Activated CD4-positive, CD25-positive, alpha-beta regulatory T cell treated with anti-CD3 and anti-CD28 coated beads, Interleukin-2, amount 50 U/mL, for 72 hours (primary cell): Measurements from ENCODE around the gene TNFRSF11A.
A peak's percentile ranks its signal among the peaks of the same experiment; 100 is the strongest.

Experiments
- DNase-seq: peaks from one replicate; pipeline ENCODE4 v3.0.0; 2021

Gene TNFRSF11A

DNA sequence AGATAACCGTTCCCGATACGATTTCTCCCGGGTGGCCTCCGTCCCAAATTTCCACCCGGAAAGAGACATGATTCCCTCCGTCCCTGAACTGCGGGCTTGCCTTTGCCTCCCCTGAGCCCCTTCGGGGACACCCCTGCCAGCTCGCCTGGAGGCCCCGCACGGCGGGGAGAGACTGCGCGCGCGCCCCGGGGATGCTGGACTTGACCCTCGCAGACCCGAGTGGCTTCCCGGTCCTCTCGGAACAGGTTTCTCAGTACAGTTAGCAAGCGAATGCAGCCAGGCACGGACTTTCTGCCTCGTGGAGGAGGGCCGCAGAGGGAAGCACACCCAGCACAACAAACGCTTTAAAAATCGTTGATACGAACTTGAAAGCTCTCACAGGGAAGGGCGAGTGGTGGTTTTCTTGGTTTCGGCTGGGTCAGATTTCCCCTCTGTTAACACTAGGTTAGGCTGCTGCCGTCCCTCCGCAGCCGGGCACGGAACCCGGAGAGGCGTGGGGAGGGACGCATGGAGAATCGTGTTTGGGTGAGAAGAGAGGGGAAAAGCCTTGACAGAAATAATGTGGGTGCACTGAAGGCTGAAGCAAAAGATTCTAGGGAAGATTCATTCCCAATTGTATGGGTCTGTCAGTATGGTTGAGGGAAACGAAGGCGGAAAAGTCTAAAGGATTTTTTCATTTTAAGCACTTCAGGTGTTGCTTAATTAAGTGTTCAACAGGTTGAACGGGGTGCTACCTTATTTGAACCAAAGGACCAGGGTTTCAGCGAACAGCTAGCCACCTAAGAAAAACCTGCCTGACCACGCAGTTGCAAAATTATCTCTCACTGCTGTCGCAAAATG, 916 bp downstream of the TNFRSF11A start:
- DNase-seq = peak; percentile 45

DNA sequence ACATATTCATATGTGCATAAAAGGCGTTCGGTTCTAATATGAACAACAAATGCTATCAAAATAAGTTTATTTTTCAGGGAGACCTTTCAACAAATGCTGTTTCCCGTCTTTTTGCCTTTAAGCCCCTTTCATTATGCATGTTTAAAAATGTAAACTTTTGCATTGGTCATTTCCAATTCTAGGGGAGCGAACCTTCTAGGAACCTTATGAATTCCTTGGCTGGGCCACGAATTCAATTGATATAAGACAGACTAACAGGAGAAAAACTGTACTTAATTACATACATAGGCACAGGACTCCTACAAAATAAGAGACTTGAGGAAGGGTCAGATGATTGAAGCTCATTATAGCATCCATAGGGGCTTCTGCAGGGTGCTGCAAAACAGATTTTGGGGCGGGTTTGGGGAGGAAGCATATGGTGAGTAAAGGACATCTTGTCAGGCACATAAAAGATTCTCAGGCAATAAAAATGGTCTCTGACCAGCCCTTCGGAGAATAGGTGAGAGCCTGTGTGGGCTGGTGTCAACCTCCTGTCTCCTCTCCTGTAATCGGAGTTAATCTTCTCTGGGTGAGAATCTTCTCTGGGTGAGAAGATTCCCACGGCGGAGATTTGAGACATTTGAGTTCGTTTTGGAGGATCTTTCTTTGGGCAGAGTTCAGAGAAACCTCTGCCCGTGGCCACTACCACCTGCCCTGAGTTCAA, 1.7 kb downstream of the TNFRSF11A start:
- no peak for DNase-seq

DNA sequence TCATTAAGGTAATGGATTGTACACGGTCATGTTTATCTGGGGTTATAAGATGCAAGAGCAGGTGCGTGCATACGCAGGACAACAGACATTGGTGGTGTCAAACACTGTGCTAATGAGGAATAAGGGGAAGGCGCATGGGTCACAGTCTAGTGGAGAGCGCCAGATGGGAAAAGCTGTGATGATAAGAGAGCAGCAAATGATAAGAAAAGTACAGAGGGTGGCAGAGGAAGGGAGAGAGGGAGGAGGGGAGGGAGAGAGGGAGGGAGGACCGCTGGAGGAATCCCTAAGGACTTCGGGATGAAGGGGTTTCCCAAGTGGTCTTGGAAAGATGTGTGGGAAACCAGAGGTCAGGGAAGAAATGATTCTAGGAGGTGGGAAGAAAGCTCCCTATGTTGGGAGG, 2.9 kb downstream of the TNFRSF11A start:
- no peak for DNase-seq

DNA sequence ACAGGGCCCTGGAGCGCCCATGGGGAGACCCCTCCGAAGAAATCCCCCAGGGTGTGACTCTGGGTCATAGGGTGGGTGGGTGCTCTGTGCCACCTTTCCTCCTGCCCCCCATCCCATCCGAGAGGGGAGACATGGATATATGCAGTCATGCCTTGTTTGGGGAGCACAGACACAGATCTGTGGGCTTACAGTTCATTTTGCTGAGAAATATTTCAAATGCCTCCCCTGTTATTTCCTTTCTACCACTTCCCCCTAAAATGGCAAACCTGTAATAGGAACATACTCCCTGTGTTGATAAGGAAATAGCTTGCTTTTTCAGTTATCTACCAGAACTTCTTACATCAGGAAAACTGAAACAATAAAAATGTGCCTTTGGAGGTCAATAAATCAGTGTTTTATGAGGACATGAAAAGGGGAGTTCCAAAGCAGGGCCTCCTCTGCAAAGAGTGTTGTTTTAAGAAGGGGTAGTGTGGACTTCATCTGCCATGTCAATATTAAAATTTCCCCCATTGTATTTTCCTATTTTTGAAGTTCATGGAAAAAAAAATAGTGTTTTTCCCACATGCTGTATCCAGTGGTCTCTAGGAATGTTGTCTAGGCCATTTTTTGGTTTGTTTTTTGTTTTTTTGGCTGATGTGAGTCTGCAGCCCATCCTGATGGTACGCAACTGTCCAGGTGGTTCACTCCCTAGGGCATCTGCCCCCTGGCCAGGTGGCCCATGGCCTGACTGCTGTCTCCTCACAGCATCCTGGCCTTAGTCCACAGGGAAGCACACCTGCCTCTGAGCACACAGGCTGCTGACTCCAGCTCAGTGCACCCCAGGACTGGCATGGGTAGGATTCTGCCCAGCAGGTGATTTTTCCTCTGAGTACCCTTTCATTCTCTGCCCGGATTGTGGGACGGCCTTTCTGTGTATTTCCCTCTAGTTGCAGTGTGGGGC, 3.7 kb downstream of the TNFRSF11A start:
- no peak for DNase-seq

DNA sequence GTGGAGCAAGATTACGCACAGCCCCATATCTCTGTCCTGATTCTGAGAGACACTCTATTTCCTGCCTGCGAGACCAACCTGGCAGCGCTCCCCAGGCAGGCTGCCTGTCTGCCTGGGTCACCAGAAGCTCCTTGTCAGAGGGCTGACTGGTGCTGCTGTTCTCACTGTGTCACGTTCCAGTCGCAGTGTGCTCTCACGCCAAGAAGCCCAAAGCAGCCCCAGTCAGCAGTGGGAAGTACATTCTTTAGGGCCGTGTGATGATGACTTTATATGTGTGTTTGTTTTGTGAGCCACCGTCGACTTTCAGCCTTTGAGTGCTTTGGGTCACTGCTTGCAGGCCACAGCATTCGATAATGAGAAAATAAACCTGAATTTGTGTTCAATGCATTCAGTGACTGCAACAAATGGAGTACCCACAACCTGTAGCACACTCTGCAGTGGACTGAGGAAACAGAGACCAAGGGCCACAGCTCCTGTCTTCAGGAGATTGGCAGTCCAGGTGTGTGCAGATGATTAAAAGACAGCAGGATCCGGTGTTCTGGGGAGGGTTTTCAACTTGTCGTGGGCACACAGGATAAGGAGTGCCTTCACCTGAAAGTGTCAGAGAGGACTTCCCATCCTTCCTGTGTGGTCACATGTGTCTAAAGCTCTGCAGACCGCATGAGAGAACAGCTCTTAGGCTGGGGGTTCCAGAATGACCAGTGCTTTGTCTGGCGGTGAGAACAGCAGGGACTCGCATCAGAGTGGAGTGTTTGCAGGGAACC, 4.8 kb downstream of the TNFRSF11A start:
- no peak for DNase-seq

DNA sequence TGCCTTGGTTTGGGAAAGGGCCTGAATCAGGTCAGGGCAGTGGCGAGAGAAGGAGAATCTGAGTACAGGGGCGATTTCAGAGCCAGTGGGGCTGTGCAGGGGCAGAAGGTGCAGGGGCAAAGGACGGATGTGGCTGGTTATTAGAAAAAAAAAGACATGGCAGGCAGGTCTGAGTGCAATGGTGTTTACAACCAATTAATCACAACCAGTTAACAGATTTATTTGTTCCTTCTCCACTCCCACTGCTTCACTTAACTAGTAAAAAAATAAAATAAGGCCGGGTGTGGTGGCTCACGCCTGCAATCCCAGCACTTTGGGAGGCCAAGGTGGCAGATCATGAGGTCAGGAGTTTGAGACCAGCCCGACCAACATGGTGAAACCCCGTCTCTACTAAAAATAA, 5.5 kb downstream of the TNFRSF11A start:
- DNase-seq = no peak

DNA sequence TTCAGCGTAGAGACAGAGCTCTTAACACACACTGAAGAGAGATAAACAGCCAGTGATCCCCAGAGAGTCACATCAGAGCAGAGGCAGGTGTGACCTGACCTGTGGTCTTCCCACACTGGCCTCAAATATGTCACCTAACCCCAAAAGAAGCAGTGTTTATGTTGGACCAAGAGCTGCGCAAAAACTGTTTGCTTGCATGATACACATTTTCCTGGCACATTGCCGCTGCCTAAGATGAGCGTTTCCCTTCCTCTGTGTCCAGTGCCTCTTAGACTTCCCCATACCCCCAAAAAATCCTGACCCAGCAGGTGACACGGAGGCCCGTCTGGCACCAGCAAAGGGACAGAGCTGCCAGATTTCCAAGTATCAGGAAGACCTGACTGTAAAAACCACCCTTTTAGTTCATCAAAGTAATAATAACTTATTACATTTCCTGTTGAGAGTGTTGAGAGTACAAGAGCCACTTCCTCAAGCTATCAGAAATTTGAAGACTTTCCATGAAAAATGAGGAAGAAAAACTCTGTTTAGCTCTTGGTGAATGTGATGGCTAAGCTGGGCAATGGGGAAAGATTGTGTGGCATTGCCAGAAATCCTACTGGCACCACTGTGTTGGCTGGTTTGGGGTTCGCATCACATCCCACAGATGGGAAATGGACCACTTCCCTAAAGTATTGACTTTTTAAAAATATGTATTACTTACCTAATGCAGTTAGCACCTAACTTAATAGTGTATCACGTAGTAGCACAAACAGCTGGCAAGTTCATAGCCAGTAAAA, 6.7 kb downstream of the TNFRSF11A start:
- DNase-seq = no peak

DNA sequence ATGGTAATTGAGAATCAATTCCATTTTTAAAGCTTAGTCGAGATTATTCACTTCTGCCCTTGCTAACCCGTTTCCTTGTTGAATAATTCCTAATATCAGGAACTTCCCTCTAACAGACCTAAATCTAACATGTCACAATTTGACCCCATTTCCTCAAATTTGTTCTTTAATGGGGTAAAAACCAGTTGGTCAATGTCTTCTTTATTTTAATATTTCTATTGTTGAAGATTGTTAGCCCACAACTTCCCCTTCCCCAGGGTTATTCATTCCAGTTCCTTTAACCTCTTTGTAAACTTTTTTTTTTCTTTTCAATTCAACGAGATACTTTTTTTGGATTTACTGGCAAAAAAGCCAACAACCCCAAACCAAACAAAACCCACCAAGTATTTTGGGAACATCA, 7.3 kb downstream of the TNFRSF11A start:
- no peak for DNase-seq

DNA sequence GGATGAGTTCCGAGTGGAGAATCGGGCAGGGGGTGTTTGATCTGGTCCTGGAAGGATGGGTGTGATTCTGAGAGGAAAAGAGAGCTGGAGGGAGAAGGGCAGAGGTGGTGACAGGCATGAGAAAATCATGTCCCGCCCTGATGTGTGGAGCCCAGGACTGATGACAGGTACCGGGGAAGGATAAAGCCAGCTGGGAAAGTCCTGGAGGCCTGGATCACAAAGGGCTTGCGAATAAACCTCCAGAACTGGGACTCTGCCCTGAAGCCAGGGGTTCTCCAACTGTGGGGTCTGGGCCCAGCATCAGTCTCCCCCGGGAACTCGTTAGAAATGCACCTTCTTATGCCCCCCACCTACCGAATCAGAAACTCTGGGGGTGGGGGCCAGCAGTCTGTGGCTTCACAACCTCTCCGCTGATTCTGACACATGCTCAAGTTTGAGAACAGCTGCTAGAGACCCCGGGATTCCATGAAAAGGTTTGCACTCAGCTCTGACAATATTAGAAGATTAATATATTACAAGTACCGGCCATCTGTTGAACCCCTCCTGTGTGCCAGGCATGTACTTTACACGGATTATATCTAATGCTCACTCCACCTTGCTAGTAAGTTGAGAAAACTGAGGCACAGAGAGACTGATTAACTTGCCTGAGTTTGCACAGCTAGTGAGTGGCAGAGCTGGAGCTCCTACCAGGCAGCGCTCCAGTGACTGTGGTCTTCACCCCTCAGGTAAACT, 8.0 kb downstream of the TNFRSF11A start:
- DNase-seq = no peak

DNA sequence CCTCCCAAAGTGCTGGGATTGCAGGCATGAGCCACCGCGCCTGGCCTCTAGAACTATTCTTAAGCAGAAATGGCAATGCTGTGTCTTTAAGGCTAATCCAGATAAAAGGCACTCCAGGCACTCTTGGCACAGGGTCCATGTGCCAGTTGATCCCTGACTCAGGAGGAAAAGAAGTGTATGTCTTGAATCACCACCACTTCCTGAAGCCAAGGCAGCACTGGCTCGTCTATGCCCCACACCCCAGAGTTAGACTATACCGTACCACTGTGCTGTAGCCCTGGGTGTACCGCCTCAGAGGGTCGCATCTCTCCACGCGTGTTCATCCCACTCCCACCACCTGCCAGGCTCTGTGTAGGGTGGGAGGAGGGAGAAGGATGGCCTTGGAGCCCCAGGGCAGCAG, 9.0 kb downstream of the TNFRSF11A start:
- no peak for DNase-seq

DNA sequence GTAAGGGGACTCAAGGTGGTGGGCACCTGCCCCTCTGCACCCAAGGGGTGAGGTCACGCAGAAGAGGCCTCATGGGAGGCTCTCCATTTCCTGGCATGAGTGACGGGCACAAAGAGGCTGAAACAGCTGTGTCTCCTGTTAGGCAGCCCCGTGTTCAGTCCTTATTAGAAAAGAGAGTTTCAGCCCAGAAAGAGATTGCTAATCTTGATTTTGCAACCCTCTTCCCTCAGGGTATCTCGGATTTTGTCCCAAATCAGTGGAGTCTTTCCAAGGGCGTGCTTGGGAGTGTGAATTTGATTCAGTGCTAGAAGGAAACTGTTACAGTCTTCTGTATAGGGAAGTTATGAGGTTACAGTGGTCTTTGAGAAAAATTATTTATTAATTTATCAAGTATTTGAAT, 10.4 kb downstream of the TNFRSF11A start:
- no peak for DNase-seq

DNA sequence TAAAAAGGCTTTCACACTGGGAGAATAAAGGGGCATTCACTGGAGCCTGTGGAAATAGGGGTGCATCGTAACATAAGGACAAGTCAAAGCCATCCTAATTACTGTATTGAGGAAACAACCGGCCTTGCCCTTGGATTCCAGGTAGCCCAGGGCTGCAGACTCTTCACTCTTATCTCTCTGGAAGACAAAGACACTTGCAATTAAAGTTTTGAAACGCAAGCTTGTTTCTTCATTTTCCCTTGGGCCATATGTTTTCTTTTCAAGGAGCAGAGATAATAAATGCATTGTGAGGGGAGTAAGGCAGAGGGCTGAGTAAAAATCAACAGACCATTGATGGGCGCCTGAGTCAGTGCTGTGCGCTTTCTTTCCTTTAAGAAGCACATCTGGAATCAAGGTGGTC, 11.5 kb downstream of the TNFRSF11A start:
- no peak for DNase-seq

DNA sequence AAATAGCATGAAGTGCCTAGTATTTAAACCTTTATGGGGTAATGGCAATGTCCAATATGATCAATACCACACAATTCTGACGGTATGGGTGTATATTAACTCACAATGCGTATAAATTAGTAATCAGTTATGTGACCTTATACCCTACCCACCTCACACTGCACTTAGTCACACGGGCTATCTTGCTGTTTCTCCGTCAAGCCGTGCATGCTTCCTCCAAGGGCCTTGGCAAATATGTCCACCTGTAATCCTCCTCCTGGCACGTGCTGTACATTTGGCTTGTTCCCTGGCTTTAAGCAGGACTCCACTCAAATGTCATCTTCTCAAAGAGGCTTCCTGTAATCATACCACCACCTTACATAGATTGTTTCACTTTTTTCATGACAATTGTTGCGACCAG, 12.2 kb downstream of the TNFRSF11A start:
- no peak for DNase-seq

DNA sequence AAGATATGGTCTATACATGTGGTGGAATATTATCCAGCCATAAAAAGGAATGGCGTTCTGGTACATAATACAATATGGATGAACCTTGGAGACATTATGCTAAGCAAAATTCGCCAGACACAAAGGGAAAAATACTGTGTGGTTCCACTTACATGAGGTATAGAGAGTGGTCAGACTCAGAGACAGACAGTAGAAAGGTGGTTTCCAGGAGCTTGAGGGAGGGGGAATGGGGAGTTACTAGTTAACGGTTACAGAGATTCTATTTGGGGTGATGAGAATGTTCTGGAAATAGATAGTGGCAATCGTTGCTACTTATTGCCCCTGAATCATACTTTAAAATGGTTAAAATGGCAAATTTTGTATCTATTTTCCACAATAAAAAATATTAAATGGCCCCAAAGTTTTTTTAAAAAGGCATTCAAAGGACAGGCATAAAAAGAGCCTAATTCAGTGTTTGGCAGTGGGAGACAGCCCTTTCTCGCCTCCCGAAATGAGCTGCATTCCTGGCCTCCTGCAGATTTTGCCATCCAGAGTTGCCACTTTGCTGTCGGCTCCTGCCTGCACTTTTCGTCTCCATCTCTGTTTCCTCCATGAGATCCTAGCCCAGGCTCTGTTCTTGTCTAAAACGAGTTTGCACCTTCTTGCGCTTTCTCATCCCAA, 13.5 kb downstream of the TNFRSF11A start:
- no peak for DNase-seq

DNA sequence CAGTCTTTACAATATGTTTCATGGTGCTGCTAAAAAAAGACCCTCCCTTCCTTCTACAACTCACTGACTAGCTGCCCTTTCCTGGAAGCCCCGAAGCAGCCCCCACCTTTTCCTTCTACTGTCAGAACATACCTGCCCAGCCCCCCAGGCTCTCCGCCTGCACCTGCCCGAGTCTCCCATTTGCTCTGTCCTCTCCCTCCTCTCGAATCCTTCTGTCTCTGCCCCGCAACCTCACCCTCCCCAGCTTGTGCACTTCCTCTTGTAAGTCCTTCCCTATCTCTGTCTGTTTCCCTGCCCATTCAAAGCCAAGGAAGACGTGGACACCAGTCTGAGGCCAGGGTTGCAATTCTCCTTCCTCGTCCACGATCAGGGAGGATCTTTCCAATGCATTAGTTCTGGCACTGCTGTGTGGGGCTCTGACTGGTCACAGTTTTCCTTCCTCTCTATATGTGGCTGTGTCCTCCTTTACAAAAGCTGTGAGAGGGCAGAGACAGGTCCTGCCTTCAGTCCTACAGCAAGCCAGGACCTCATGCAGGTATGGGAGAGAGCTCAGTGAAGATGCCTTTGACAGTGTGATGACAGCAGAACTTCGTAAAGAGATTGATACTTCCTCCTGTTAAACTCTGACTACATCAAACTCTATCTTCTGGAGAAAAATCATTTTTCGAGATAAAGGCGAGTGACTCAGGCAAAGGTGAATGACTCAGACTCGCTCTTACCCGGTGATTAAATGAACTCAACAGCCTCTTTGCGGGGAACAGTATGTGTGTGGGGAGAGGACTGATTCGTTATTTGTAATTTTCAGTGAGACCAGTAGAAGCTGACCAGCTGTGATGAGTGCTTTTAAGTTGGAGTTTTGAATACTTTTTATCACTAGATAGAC, 14.2 kb downstream of the TNFRSF11A start:
- DNase-seq = no peak

DNA sequence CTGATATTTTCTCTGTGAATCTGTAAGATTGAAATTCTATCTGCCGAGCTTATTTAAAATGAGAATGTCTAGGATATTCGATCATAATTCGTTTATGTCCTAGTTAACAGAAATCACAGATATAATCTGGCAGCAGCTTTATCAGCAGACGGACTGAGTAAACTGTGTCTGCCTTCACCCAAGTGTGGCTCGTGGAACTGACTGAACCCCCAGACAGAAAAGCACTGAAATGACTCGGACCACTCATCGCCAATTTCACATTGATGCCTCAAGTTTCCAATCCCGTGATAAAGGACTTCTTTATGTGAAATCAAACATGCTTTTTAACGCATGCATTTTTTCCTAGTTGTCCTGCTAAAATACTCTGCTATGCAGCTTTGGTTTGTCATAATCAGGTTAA, 15.9 kb downstream of the TNFRSF11A start:
- DNase-seq = no peak

DNA sequence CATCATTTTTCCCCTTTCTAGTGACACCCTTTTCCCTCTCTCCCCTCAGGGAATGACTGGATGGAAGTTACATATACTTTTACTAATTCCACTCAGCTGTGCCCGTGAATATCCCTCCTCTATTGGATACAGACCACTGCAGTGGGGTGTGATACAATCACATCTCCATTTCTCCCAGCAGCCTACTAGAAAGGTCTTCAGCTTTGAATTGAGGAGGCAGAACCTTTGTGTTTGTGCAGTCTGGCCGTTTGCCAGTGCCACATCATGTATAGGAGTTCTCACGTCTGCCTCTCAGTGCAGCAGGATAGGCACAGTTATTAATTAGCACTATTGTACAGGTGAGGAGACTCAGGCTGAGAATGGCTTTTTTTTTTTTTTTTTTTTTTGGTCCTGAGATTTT, 16.4 kb downstream of the TNFRSF11A start:
- DNase-seq = no peak

DNA sequence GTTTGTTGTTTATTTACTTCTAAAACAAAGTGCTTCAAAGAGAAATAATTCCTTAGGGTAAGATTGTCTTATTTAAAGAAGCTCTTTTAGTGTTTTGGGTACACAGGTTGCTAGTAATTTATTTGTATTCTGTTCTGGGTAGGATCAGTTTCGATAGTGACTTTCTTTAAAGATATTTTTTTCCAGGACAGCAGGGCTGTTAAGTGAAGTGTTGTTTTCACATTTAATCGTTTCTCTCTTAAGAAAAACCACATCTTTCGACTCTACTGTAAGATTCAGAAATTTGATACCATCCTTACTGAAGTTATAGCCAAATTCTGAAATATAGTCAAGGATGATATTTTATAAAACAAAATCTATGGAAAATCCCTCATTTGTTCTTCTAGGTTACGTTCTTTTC, 17.8 kb downstream of the TNFRSF11A start:
- no peak for DNase-seq

DNA sequence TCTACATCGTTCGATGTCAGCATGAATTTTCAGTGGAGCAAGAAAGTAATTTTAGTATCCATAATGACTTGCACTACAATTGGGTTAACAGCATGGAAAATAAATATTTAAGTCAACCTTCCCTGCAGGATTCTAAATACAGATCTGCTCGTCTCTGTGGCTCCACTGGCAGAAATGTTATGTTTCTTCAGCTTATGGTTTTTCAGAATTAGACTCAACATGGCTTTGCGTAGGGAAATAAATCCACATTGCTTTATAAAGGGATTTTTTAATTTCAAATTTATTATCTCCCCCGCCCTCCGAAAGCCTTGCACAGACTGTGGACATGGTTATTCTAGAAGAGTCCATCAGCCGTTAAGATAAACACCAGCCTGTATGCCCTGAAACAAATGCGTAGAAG, 18.2 kb downstream of the TNFRSF11A start:
- no peak for DNase-seq
